Mesenchymal stem cell (in vitro differentiated cells and primary cell): Measurements from ENCODE around the gene PSME2.

Source experiments
- DNase-seq: peaks from one replicate; pipeline ENCODE4 v3.0.0-alpha.2; 2013
- H2AFZ ChIP-seq: one replicate; pipeline ENCODE4 v1.6.1; 2013; ENCODE audit warnings: low read depth, mild to moderate bottlenecking, control low read depth, inconsistent platforms, low read length, moderate library complexity
- H2AK5ac ChIP-seq: 2 replicates; pipeline ENCODE4 v1.6.1; 2013; ENCODE audit warnings: low read length, moderate library complexity, mild to moderate bottlenecking, inconsistent platforms; ENCODE audit not compliant: severe bottlenecking
- H2BK120ac ChIP-seq: one replicate; pipeline ENCODE4 v1.6.1; 2013; ENCODE audit warnings: low read depth, mild to moderate bottlenecking, inconsistent platforms, low read length, moderate library complexity
- H2BK12ac ChIP-seq, 2 experiments: one replicate each; pipeline ENCODE4 v1.6.1; 2013; ENCODE audit warnings: inconsistent platforms in 2 of 2, low read length in 2 of 2, mild to moderate bottlenecking in 2 of 2, moderate library complexity in 2 of 2, control low read depth in 1 of 2
- H2BK15ac ChIP-seq: one replicate; pipeline ENCODE4 v1.6.1; 2013; ENCODE audit warnings: mild to moderate bottlenecking, low read depth, inconsistent platforms; ENCODE audit not compliant: poor library complexity, severe bottlenecking
- H2BK5ac ChIP-seq: 2 replicates; pipeline ENCODE4 v1.6.1; 2013; ENCODE audit warnings: low read depth, mild to moderate bottlenecking, low read length, control low read depth, inconsistent platforms; ENCODE audit not compliant: poor library complexity, severe bottlenecking
- H3K14ac ChIP-seq, 2 experiments: one replicate each; pipeline ENCODE4 v1.6.1; 2013; ENCODE audit warnings: inconsistent platforms in 2 of 2, low read length in 2 of 2, control low read depth in 1 of 2, mild to moderate bottlenecking in 1 of 2, moderate library complexity in 1 of 2
- H3K18ac ChIP-seq, 2 experiments: one replicate each; pipeline ENCODE4 v1.6.1; 2013; ENCODE audit warnings: inconsistent platforms in 2 of 2, low read length in 2 of 2, control low read depth in 1 of 2, low read depth in 1 of 2, mild to moderate bottlenecking in 1 of 2
- H3K23ac ChIP-seq, 2 experiments: one replicate each; pipeline ENCODE4 v1.6.1; 2013; ENCODE audit warnings: inconsistent platforms in 2 of 2, low read length in 2 of 2, mild to moderate bottlenecking in 2 of 2, moderate library complexity in 2 of 2, control low read depth in 1 of 2
- H3K27ac ChIP-seq: 2 replicates; pipeline ENCODE4 v1.5.1; 2013; ENCODE audit warnings: mild to moderate bottlenecking, moderate library complexity, low read length, control low read depth, inconsistent platforms; ENCODE audit not compliant: poor library complexity, severe bottlenecking
- H3K27me3 ChIP-seq, 2 experiments: 2 replicates each; pipeline versions ENCODE4 v1.6.1 to v1.7.0; 2013; ENCODE audit warnings: low read length in 2 of 2, mild to moderate bottlenecking in 2 of 2, moderate library complexity in 2 of 2, control low read depth in 1 of 2, inconsistent platforms in 1 of 2; ENCODE audit not compliant: control insufficient read depth in 1 of 2, insufficient read depth in 1 of 2
- H3K36me3 ChIP-seq, 2 experiments: 2 replicates each; pipeline versions ENCODE4 v1.6.1 to v1.7.0; 2013; ENCODE audit warnings: low read length in 2 of 2, control low read depth in 1 of 2, inconsistent platforms in 1 of 2, low read depth in 1 of 2, mild to moderate bottlenecking in 1 of 2; ENCODE audit not compliant: insufficient read depth in 2 of 2, control insufficient read depth in 1 of 2
- H3K4ac ChIP-seq, 2 experiments: one replicate each; pipeline ENCODE4 v1.6.1; 2013; ENCODE audit warnings: inconsistent platforms in 2 of 2, low read length in 2 of 2, mild to moderate bottlenecking in 2 of 2, moderate library complexity in 2 of 2, control low read depth in 1 of 2, low read depth in 1 of 2
- H3K4me1 ChIP-seq: 2 replicates; pipeline ENCODE4 v1.6.1; 2013; ENCODE audit warnings: low read depth, low read length, control low read depth; ENCODE audit not compliant: control insufficient read depth, insufficient read depth
- H3K4me2 ChIP-seq: 2 replicates; pipeline ENCODE4 v1.6.1; 2013; ENCODE audit warnings: low read length, mild to moderate bottlenecking, inconsistent platforms; ENCODE audit not compliant: poor library complexity, severe bottlenecking
- H3K4me3 ChIP-seq, 2 experiments: 2 replicates each; pipeline versions ENCODE4 v1.5.1 to v1.7.0; 2013; ENCODE audit warnings: low read length in 2 of 2, mild to moderate bottlenecking in 2 of 2, control low read depth in 1 of 2, low read depth in 1 of 2; ENCODE audit not compliant: insufficient read depth in 1 of 2
- H3K79me1 ChIP-seq: replicated peaks from 2 replicates; pipeline ENCODE4 v1.6.1; 2013; ENCODE audit warnings: mild to moderate bottlenecking, control low read depth, low read length, inconsistent platforms; ENCODE audit not compliant: poor library complexity, severe bottlenecking
- H3K9ac ChIP-seq: 2 replicates; pipeline ENCODE4 v1.7.0; 2013; ENCODE audit warnings: mild to moderate bottlenecking, low read length, moderate library complexity
- H3K9me3 ChIP-seq: 2 replicates; pipeline ENCODE4 v1.7.0; 2013; ENCODE audit warnings: mild to moderate bottlenecking, low read length; ENCODE audit not compliant: control insufficient read depth
- H4K8ac ChIP-seq: one replicate; pipeline ENCODE4 v1.6.1; 2013; ENCODE audit warnings: inconsistent platforms, mild to moderate bottlenecking, low read length, moderate library complexity
- H4K91ac ChIP-seq: one replicate; pipeline ENCODE4 v1.6.1; 2013; ENCODE audit warnings: mild to moderate bottlenecking, low read length, inconsistent platforms
- WGBS: methylation state at CpG from one replicate; pipeline ENCODE4 v1.1.7; 2013; ENCODE audit warnings: mixed read lengths; 5-methylcytosine and 5-hydroxymethylcytosine counted together

Gene PSME2

DNA sequence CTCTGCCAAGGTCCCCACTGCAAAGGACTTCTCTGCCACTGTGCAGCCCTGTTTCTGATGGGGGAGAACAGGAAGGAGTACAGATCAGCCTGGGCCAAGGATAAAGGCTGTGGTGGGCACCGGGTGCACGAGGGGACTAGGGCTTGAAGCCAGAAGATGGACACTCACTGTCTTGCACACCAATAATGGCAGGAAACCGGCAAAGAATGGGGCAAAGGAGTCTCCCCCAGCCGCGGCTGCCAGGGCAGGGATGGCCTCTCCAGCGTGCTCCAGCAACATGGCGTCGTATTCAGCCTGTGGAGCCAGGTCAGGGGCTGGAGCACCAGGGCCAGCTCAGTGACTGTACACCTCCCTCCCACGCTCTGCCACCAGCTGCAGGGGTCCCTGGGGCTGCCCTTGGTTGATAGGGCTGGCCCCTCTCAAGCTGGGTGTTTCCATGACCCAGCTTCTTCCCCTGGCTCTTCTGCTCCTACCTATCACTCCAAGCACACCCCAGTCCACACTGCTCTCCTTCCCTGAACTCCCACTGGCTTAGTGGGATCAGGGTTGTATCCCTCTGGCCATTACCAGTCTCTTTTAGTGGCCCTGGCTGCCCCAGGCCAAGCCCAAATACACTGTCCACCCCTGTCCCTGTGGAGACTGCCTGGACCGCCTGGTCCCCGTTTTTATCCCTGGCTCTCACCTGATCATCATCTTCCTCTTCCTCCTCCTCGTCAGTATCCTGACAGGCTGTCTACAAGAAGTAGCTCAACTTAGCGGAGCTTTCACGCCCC is 35.9 kb upstream of the PSME2 start:
- H2AK5ac ChIP-seq = no peak overlapping the region
- no peak overlapping the region for H3K4ac ChIP-seq
- H2AFZ ChIP-seq = no peak overlapping the region
- H3K23ac ChIP-seq = no peak overlapping the region
- no peaks in the 10 kb centered on the region for H3K27me3 ChIP-seq
- H3K4me1 ChIP-seq = peaks cover 16% of the 10 kb centered on the region
- H4K8ac ChIP-seq = no peak overlapping the region
- H3K4me3 ChIP-seq = no peak overlapping the region
- H3K4me2 ChIP-seq = no peak overlapping the region
- peaks cover 95% of the 10 kb centered on the region in 2 experiments for H3K36me3 ChIP-seq
- H3K27ac ChIP-seq = no peak overlapping the region
- H2BK15ac ChIP-seq = no peak overlapping the region
- H4K91ac ChIP-seq = no peak overlapping the region
- H3K79me1 ChIP-seq = peaks cover 36% of the 10 kb centered on the region
- no peak overlapping the region for H3K14ac ChIP-seq
- H3K9ac ChIP-seq = no peak overlapping the region
- no peaks in the 10 kb centered on the region for H3K9me3 ChIP-seq
- H2BK12ac ChIP-seq = no peak overlapping the region
- DNase-seq = no peak
- no peak overlapping the region for H2BK120ac ChIP-seq
- H3K18ac ChIP-seq = no peak overlapping the region
- H2BK5ac ChIP-seq = no peak overlapping the region
- 94% methylated on average over 14 of the region's 14 CpGs for WGBS

DNA sequence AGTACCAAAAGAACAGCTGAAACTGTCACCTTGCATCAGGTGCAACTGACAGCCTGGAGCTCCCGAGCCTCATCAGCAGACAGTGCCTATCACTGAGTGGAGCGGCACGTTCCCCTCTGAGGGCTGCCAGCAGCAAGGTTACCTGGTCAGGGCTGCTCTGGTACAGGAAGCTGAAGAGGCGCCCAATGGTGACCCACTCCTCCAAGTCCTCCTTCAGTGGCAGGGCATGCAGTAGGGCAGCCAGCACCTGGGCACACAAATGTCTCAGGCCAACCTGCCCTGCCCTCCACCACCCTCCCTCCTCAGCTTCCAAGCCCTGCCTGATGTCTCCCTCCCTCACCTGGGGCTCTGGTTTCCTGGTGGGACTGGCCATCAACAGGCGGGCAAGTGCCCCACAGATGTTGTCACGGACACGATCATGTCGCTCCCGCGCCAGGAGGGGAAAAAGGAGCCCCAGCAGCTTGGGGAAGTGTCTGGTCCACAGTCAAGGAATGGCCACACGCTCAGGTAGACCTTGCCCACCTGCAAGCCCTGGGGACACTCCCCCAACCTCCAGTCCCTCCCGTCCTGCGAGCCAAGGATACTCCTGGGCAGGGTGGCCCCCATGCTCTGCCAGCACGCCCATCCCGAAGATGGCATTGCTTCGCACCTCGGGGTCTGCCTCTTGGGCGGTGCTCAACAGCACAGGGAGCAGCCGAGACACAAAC is 35.1 kb upstream of the PSME2 start:
- DNase-seq = no peak
- peaks cover 16% of the 10 kb centered on the region for H3K4me1 ChIP-seq
- H3K4me2 ChIP-seq = no peak overlapping the region
- H3K4me3 ChIP-seq = no peak overlapping the region
- 96% methylated on average over 19 of the region's 19 CpGs for WGBS
- H4K8ac ChIP-seq = no peak overlapping the region
- H3K9me3 ChIP-seq = no peaks in the 10 kb centered on the region
- H2BK12ac ChIP-seq = no peak overlapping the region
- H3K18ac ChIP-seq = no peak overlapping the region
- peaks cover 95% of the 10 kb centered on the region in 2 experiments for H3K36me3 ChIP-seq
- peaks cover 40% of the 10 kb centered on the region for H3K79me1 ChIP-seq
- H3K23ac ChIP-seq = no peak overlapping the region
- no peak overlapping the region for H2AFZ ChIP-seq
- H3K4ac ChIP-seq = no peak overlapping the region
- H2BK120ac ChIP-seq = no peak overlapping the region
- no peak overlapping the region for H2BK5ac ChIP-seq
- H2AK5ac ChIP-seq = no peak overlapping the region
- no peak overlapping the region for H2BK15ac ChIP-seq
- no peak overlapping the region for H3K14ac ChIP-seq
- H3K9ac ChIP-seq = no peak overlapping the region
- H3K27me3 ChIP-seq = no peaks in the 10 kb centered on the region
- no peak overlapping the region for H3K27ac ChIP-seq
- no peak overlapping the region for H4K91ac ChIP-seq

DNA sequence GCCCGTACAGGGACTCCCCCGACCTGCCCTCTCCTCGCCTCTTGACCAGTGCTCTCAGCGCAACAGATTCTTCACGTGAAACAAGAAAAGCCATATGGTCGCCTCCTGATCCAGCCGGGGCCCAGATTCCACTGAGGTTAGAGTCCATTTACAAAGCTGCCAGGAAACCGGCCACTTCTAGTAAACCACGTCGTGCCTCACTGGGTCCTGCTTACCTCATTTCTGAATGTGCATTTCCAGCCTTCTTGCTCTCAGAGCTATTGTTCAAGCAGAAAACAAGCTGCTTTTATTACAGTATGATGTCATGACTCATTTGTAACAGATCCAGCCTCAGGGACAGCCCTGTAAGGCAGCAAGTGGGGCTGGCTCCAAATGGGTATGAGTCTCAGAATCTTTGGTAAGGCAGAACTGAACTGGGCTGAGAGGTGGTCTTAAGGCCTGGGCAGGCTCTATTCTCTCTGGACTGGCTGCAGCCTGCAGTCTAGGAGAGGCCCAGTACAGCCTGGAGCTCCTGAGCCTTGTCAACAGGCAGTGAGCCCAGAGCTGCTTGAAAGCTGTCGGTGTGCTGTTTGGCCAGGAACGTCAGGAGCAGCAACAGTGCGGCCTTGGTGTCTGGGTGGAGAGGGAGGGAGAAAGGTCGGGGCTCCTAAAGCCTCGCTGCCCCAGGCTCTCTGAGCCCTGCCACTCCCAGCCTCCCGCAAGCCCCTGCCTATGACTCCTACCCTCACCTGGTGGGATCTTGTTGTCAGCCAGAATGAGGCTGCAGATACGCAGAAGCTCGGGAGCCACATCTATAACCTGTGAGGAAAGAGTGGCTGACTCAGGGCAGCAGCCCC is 33.8 kb upstream of the PSME2 start:
- Histone ChIP-seq H3K4me2 (no peak overlapping the region), H3K36me3 (peaks cover 90 to 93% of the 10 kb centered on the region in 2 experiments)

More for the DNA sequence above, 33.8 kb upstream of the PSME2 start:
- no peak overlapping the region for H3K14ac ChIP-seq
- peak overlapping the region; percentile 83 for H3K9ac ChIP-seq
- no peak overlapping the region for H2AFZ ChIP-seq
- no peak overlapping the region for H2BK5ac ChIP-seq
- H3K4me1 ChIP-seq = peaks cover 16% of the 10 kb centered on the region
- 91% methylated on average over 15 of the region's 18 CpGs for WGBS
- no peak overlapping the region for H2BK15ac ChIP-seq
- H3K27ac ChIP-seq = peak overlapping the region; percentile 73
- H2BK120ac ChIP-seq = no peak overlapping the region
- H3K79me1 ChIP-seq = peaks cover 30% of the 10 kb centered on the region
- no peak overlapping the region for H4K8ac ChIP-seq
- H3K23ac ChIP-seq = no peak overlapping the region
- H3K4ac ChIP-seq = no peak overlapping the region
- no peaks in the 10 kb centered on the region for H3K27me3 ChIP-seq
- H3K4me3 ChIP-seq = no peak overlapping the region
- peak overlapping the region; percentile 19 for H2AK5ac ChIP-seq
- no peaks in the 10 kb centered on the region for H3K9me3 ChIP-seq
- no peak overlapping the region for H4K91ac ChIP-seq
- H2BK12ac ChIP-seq = no peak overlapping the region
- peak; percentile 24 for DNase-seq
- no peak overlapping the region for H3K18ac ChIP-seq
